Activated naive CD4-positive, alpha-beta T cell treated with anti-CD3 and anti-CD28 coated beads, Interleukin-2, amount 50 U/mL, for 24 hours (primary cell): Measurements from ENCODE around the gene ERAP2.
"Not testable (repeated sequence)": the region's sequence is repeated elsewhere in the genome, so short reads cannot be mapped to it uniquely, and the experiment has no call there.

Experiments
- H3K27ac Mint-ChIP-seq: one replicate; pipeline ENCODE4 v1.8.0; 2021; ENCODE audit warnings: mild to moderate bottlenecking, mixed read lengths
- H3K27me3 Mint-ChIP-seq: one replicate; pipeline ENCODE4 v1.8.0; 2021; ENCODE audit warnings: mixed read lengths
- H3K36me3 Mint-ChIP-seq: one replicate; pipeline ENCODE4 v1.8.0; 2021; ENCODE audit warnings: mixed read lengths
- H3K4me1 Mint-ChIP-seq: one replicate; pipeline ENCODE4 v1.8.0; 2021; ENCODE audit warnings: mixed read lengths
- H3K4me3 Mint-ChIP-seq: one replicate; pipeline ENCODE4 v1.8.0; 2021; ENCODE audit warnings: mild to moderate bottlenecking, mixed read lengths
- H3K9me3 Mint-ChIP-seq: one replicate; pipeline ENCODE4 v1.8.0; 2021; ENCODE audit warnings: mixed read lengths

The ERAP2 gene

GRCh38 chr5:96931037-96931436 lies 54.7 kb downstream of the ERAP2 start:
- not testable (repeated sequence) for H3K36me3 Mint-ChIP-seq, H3K27me3 Mint-ChIP-seq, H3K27ac Mint-ChIP-seq, H3K9me3 Mint-ChIP-seq
- Mint-ChIP-seq H3K4me1 (peaks cover 72% of the 10 kb centered on the region), H3K4me3 (peak overlapping the region; percentile 89)

GRCh38 chr5:96931605-96932004 lies 55.3 kb downstream of the ERAP2 start:
- Mint-ChIP-seq H3K9me3 (no peaks in the 10 kb centered on the region), H3K27ac (no peak overlapping the region), H3K4me3 (peak overlapping the region; percentile 89), H3K36me3 (peaks cover 5% of the 10 kb centered on the region), H3K27me3 (no peaks in the 10 kb centered on the region), H3K4me1 (peaks cover 66% of the 10 kb centered on the region)

- no peaks in the 10 kb centered on the region for H3K27me3 Mint-ChIP-seq
- H3K9me3 Mint-ChIP-seq, result no peaks in the 10 kb centered on the region
- H3K27ac Mint-ChIP-seq, result no peak overlapping the region
- peak overlapping the region; percentile 89 for H3K4me3 Mint-ChIP-seq
- peaks cover 5% of the 10 kb centered on the region for H3K36me3 Mint-ChIP-seq
- H3K4me1 Mint-ChIP-seq, result peaks cover 69% of the 10 kb centered on the region
Observed at GRCh38 chr5:96932026-96932425, 55.7 kb downstream of the ERAP2 start.

- Mint-ChIP-seq H3K36me3 (peaks cover 4% of the 10 kb centered on the region), H3K27me3 (no peaks in the 10 kb centered on the region), H3K4me1 (peaks cover 75% of the 10 kb centered on the region), H3K4me3 (peak overlapping the region; percentile 89), H3K27ac (peak overlapping the region; percentile 99), H3K9me3 (no peaks in the 10 kb centered on the region)
Observed at GRCh38 chr5:96933764-96934707, 57.7 kb downstream of the ERAP2 start.

- peaks cover 2% of the 10 kb centered on the region for H3K36me3 Mint-ChIP-seq
- H3K9me3 Mint-ChIP-seq, result no peaks in the 10 kb centered on the region
- peaks cover 77% of the 10 kb centered on the region for H3K4me1 Mint-ChIP-seq
- H3K27ac Mint-ChIP-seq, result peak overlapping the region; percentile 99
- no peaks in the 10 kb centered on the region for H3K27me3 Mint-ChIP-seq
- peak overlapping the region; percentile 89 for H3K4me3 Mint-ChIP-seq
Observed at GRCh38 chr5:96934708-96935558, 58.6 kb downstream of the ERAP2 start.

- H3K4me1 Mint-ChIP-seq, result peaks cover 77% of the 10 kb centered on the region
- peak within 1 kb of the TSS; percentile 89 for H3K4me3 Mint-ChIP-seq
- H3K27ac Mint-ChIP-seq, result peak within 1 kb of the TSS; percentile 99
- peaks cover 2% of the 10 kb centered on the region for H3K36me3 Mint-ChIP-seq
- H3K27me3 Mint-ChIP-seq, result no peaks in the 10 kb centered on the region
- no peaks in the 10 kb centered on the region for H3K9me3 Mint-ChIP-seq
Observed at GRCh38 chr5:96935559-96936430, 59.5 kb downstream of the ERAP2 start, which contains the start of gene LNPEP. Gene LNPEP, plus strand, starts transcription at chr5:96936080. Its CDS starts 76 bp downstream, at chr5:96936156.

GRCh38 chr5:96936431-96937320 lies 60.4 kb downstream of the ERAP2 start:
- H3K27me3 Mint-ChIP-seq, result no peaks in the 10 kb centered on the region
- H3K27ac Mint-ChIP-seq, result peak overlapping the region; percentile 97
- H3K36me3 Mint-ChIP-seq, result peaks cover 2% of the 10 kb centered on the region
- H3K9me3 Mint-ChIP-seq, result no peaks in the 10 kb centered on the region
- H3K4me1 Mint-ChIP-seq, result peaks cover 75% of the 10 kb centered on the region
- peak overlapping the region; percentile 89 for H3K4me3 Mint-ChIP-seq

- H3K4me3 Mint-ChIP-seq, result peak overlapping the region; percentile 47
- peak overlapping the region; percentile 93 for H3K27ac Mint-ChIP-seq
- peaks cover 3% of the 10 kb centered on the region for H3K36me3 Mint-ChIP-seq
- peaks cover 80% of the 10 kb centered on the region for H3K4me1 Mint-ChIP-seq
- no peaks in the 10 kb centered on the region for H3K27me3 Mint-ChIP-seq
- H3K9me3 Mint-ChIP-seq, result no peaks in the 10 kb centered on the region
Observed at GRCh38 chr5:96940586-96940985, 64.3 kb downstream of the ERAP2 start.

GRCh38 chr5:96941140-96941539 lies 64.8 kb downstream of the ERAP2 start:
- Mint-ChIP-seq H3K9me3 (no peaks in the 10 kb centered on the region), H3K4me3 (no peak overlapping the region), H3K36me3 (peaks cover 3% of the 10 kb centered on the region), H3K4me1 (peaks cover 85% of the 10 kb centered on the region), H3K27me3 (no peaks in the 10 kb centered on the region), H3K27ac (peak overlapping the region; percentile 93)

GRCh38 chr5:96942078-96942477 lies 65.8 kb downstream of the ERAP2 start:
- peaks cover 3% of the 10 kb centered on the region for H3K36me3 Mint-ChIP-seq
- no peaks in the 10 kb centered on the region for H3K27me3 Mint-ChIP-seq
- H3K27ac Mint-ChIP-seq, result peak overlapping the region; percentile 86
- H3K4me1 Mint-ChIP-seq, result peaks cover 90% of the 10 kb centered on the region
- no peaks in the 10 kb centered on the region for H3K9me3 Mint-ChIP-seq
- no peak overlapping the region for H3K4me3 Mint-ChIP-seq

- H3K27me3 Mint-ChIP-seq, result no peaks in the 10 kb centered on the region
- no peaks in the 10 kb centered on the region for H3K9me3 Mint-ChIP-seq
- peaks cover 90% of the 10 kb centered on the region for H3K4me1 Mint-ChIP-seq
- no peak overlapping the region for H3K4me3 Mint-ChIP-seq
- peaks cover 3% of the 10 kb centered on the region for H3K36me3 Mint-ChIP-seq
- H3K27ac Mint-ChIP-seq, result peak overlapping the region; percentile 30
Observed at GRCh38 chr5:96942911-96943310, 66.6 kb downstream of the ERAP2 start.

- Mint-ChIP-seq H3K27ac (peak overlapping the region; percentile 42), H3K36me3 (peaks cover 3% of the 10 kb centered on the region), H3K27me3 (no peaks in the 10 kb centered on the region), H3K4me1 (peaks cover 90% of the 10 kb centered on the region), H3K9me3 (no peaks in the 10 kb centered on the region), H3K4me3 (no peak overlapping the region)
Observed at GRCh38 chr5:96943799-96944198, 67.5 kb downstream of the ERAP2 start.

- Mint-ChIP-seq H3K4me1 (peaks cover 91% of the 10 kb centered on the region), H3K27me3 (no peaks in the 10 kb centered on the region)
Observed at GRCh38 chr5:96945144-96945897, 69.0 kb downstream of the ERAP2 start.

More at GRCh38 chr5:96945144-96945897, 69.0 kb downstream of the ERAP2 start:
- Mint-ChIP-seq H3K4me3 (peak overlapping the region; percentile 39), H3K36me3 (peaks cover 9% of the 10 kb centered on the region), H3K27ac (peak overlapping the region; percentile 46), H3K9me3 (no peaks in the 10 kb centered on the region)
